ENCODE data around the gene NOSTRIN. TPM values are rescaled to one million over a fixed set of nuclear protein-coding genes. Genes with fewer than 3 reads are reported as not detected.

Gene NOSTRIN
- total and polyA plus RNA-seq, 2 donors (not counting 3 experiments of a cell fraction or from before 2014, with no cell fraction given) = 0.03 to 0.75 TPM

- peaks cover 4% of the 10 kb centered on the region for H3K4me1 ChIP-seq (ENCODE audit: control insufficient read depth, extremely low read depth, insufficient read depth, low read length)
- no peaks in the 10 kb centered on the region for H3K36me3 ChIP-seq (ENCODE audit: control insufficient read depth in 2 of 2, extremely low read depth in 1 of 2, insufficient read depth in 2 of 2, low read length in 2 of 2)
- FAIRE-seq (no peak), DNase-seq (ENCODE audit: low read depth, low spot score) (peak; percentile 70)
- intact Hi-C loops (cut with micrococcal nuclease) = no loop called here
- H3K9me3 ChIP-seq (replicated peaks; ENCODE audit: control insufficient read depth, insufficient read depth, low read length) = no peaks in the 10 kb centered on the region
- H3K9ac ChIP-seq (replicated peaks; ENCODE audit: extremely low read depth, insufficient read depth, low read length) = no peak overlapping the region
- H3K27ac ChIP-seq (ENCODE audit: insufficient read depth, low read depth, low read length) = no peak overlapping the region
- CTCF ChIA-PET = interaction anchor here (0.9 kb wide), 1 partner anchor 440 kb away, joined by 3 read pairs; no protein-coding TSS in a partner anchor
- H4K20me1 ChIP-seq (replicated peaks; ENCODE audit: control insufficient read depth, extremely low read depth, insufficient read depth, low read length) = no peaks in the 10 kb centered on the region
- peaks cover 0 to 5% of the 10 kb centered on the region in 2 experiments for H3K27me3 ChIP-seq (ENCODE audit: control insufficient read depth in 2 of 2, insufficient read depth in 2 of 2, low read length in 2 of 2)
- H3K79me2 ChIP-seq (ENCODE audit: control insufficient read depth, insufficient read depth, low read length) = no peaks in the 10 kb centered on the region
- POLR2A ChIA-PET = no interaction called here
- H3K4me2 ChIP-seq (ENCODE audit: insufficient read depth, low read length) = no peak overlapping the region
- dilution Hi-C loops (cut with MboI; ENCODE audit: extremely low pct_ligation_motif_present, low sequenced_read_pairs) = no loop called here
- TF ChIP-seq EZH2 (IDR thresholded peaks at IDR 0.05; ENCODE audit: borderline replicate concordance, low read depth, low read length, severe bottlenecking) (no peak), CTCF (IDR thresholded peaks at IDR 0.05; ENCODE audit: extremely low read depth in 1 of 2, insufficient read depth in 1 of 2, low read depth in 1 of 2, low read length in 2 of 2) (no peak), MYC (IDR thresholded peaks at IDR 0.05; ENCODE audit: low read depth, low read length) (no peak), FOS (IDR thresholded peaks at IDR 0.05; ENCODE audit: borderline replicate concordance, insufficient read depth, low read length) (no peak), POLR2AphosphoS5 (IDR thresholded peaks at IDR 0.05; ENCODE audit: insufficient read depth, low read depth, low read length) (no peak), GATA2 (IDR thresholded peaks at IDR 0.05; ENCODE audit: insufficient read depth, insufficient read length, low read depth, low read length) (no peak), JUN (IDR thresholded peaks at IDR 0.05; ENCODE audit: borderline replicate concordance, insufficient read depth, insufficient read length, low read depth) (no peak), POLR2A (IDR thresholded peaks at IDR 0.05; ENCODE audit: low read depth, low read length) (no peak)
- TF ChIP-seq, protein P1, sequence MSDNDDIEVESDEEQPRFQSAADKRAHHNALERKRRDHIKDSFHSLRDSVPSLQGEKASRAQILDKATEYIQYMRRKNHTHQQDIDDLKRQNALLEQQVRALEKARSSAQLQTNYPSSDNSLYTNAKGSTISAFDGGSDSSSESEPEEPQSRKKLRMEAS (IDR thresholded peaks at IDR 0.05; ENCODE audit: insufficient read depth, insufficient read length) = no peak
- BruUV-seq (replicated peaks) = no TSS peak
- no peak overlapping the region for H2AFZ ChIP-seq (ENCODE audit: low read depth, low read length)
- H3K4me3 ChIP-seq (replicated peaks in 1 of 3; ENCODE audit: insufficient read depth in 1 of 3, low read depth in 1 of 3, low read length in 3 of 3) = no peak overlapping the region
- H3K9me1 ChIP-seq (replicated peaks; ENCODE audit: control insufficient read depth, extremely low read depth, insufficient read depth, low read length) = no peaks in the 10 kb centered on the region
Observed at GRCh38 chr2:168781191-168781817, 21.1 kb upstream of the NOSTRIN start.
